Mammary epithelial cell (primary cell): ENCODE measurements around the gene KLK5.

ENCODE experiments used
- EZH2 ChIP-seq: IDR thresholded peaks from 2 replicates; pipeline ENCODE4 v1.6.1; 2012; ENCODE audit warnings: low read length, inconsistent platforms, borderline replicate concordance
- TF ChIP-seq, protein P1 (sequence below), 2 donors: IDR thresholded peaks in 1 of 2; conservative IDR thresholded peaks in 1 of 2; 2 replicates each; pipeline ENCODE4 v1.5.1; 2011 to 2012; ENCODE audit warnings: inconsistent platforms in 2 of 2, low read length in 2 of 2, mild to moderate bottlenecking in 2 of 2, control low read depth in 1 of 2, low read depth in 1 of 2; ENCODE audit not compliant: insufficient read depth in 1 of 2; ENCODE audit errors: extremely low read depth in 1 of 2

- TF ChIP-seq, protein P1, sequence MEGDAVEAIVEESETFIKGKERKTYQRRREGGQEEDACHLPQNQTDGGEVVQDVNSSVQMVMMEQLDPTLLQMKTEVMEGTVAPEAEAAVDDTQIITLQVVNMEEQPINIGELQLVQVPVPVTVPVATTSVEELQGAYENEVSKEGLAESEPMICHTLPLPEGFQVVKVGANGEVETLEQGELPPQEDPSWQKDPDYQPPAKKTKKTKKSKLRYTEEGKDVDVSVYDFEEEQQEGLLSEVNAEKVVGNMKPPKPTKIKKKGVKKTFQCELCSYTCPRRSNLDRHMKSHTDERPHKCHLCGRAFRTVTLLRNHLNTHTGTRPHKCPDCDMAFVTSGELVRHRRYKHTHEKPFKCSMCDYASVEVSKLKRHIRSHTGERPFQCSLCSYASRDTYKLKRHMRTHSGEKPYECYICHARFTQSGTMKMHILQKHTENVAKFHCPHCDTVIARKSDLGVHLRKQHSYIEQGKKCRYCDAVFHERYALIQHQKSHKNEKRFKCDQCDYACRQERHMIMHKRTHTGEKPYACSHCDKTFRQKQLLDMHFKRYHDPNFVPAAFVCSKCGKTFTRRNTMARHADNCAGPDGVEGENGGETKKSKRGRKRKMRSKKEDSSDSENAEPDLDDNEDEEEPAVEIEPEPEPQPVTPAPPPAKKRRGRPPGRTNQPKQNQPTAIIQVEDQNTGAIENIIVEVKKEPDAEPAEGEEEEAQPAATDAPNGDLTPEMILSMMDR (conservative IDR thresholded peaks at IDR 0.05 in 1 of 2, IDR thresholded peaks at IDR 0.05 in 1 of 2; ENCODE audit: extremely low read depth in 1 of 2, insufficient read depth in 1 of 2, low read depth in 1 of 2, low read length in 2 of 2), result no peak
- no peak for TF ChIP-seq EZH2
Observed at GRCh38 chr19:50910722-50911121, 42.1 kb downstream of the KLK5 start.
